Upper lobe of left lung (tissue), 4 donors: ENCODE data around the gene RPS6KB1.

Experiments
- CTCF ChIP-seq, 6 experiments: fragments of 450-650 bp in 4 of 6; fragments of 200-600 bp in 2 of 6; sonication (generic) in 2 of 6; IDR thresholded peaks; one replicate each; pipeline ENCODE4 v1.5.1; 2016 to 2019; ENCODE audit warnings: antibody characterized with exemption in 6 of 6
- EP300 ChIP-seq, 4 donors: sonication (generic); formaldehyde crosslinking; IDR thresholded peaks; one replicate each; pipeline ENCODE4 v1.5.1; 2017; ENCODE audit warnings: antibody characterized with exemption in 4 of 4, control low read depth in 2 of 4
- POLR2A ChIP-seq, 4 donors: fragments of 450-650 bp; IDR thresholded peaks; one replicate each; pipeline ENCODE4 v1.5.1; 2016 to 2017; ENCODE audit warnings: antibody characterized with exemption in 4 of 4, mild to moderate bottlenecking in 2 of 4
- POLR2AphosphoS5 ChIP-seq, 2 donors: sonication (generic); formaldehyde crosslinking; IDR thresholded peaks; one replicate each; pipeline ENCODE4 v1.5.1; 2017; ENCODE audit warnings: antibody characterized with exemption in 2 of 2

GRCh38 chr17:59876107-59876506, 16.8 kb upstream of the RPS6KB1 start:
- TF ChIP-seq POLR2A (IDR thresholded peaks at IDR 0.05), result no peak
- TF ChIP-seq CTCF (IDR thresholded peaks at IDR 0.05), result no peak
- no peak for TF ChIP-seq EP300 (IDR thresholded peaks at IDR 0.05)
- no peak for TF ChIP-seq POLR2AphosphoS5 (IDR thresholded peaks at IDR 0.05)
